Measurements from ENCODE around the gene OR51G1. TPM values are rescaled to one million over a fixed set of nuclear protein-coding genes. Genes with fewer than 3 reads are reported as not detected.
"Not testable (repeated sequence)": the region's sequence is repeated elsewhere in the genome, so short reads cannot be mapped to it uniquely, and the experiment has no call there.

OR51G1 gene, protein sequence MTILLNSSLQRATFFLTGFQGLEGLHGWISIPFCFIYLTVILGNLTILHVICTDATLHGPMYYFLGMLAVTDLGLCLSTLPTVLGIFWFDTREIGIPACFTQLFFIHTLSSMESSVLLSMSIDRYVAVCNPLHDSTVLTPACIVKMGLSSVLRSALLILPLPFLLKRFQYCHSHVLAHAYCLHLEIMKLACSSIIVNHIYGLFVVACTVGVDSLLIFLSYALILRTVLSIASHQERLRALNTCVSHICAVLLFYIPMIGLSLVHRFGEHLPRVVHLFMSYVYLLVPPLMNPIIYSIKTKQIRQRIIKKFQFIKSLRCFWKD
- not detected for polyA plus RNA-seq (2013, experiment 1 of 4)
- not detected for polyA plus RNA-seq (2013, experiment 2 of 4)
- polyA plus RNA-seq (2013, experiment 3 of 4): not detected
- polyA plus RNA-seq (2013, experiment 4 of 4): not detected

GRCh38 chr11:4924239-4924638 lies at the start of gene OR51G1:
Gene OR51G1 (minus strand): TSS chr11:4924339. CDS start chr11:4924339, 0 bp downstream.
- WGBS, 2 experiments: 91 to 94% methylated on average over 1 of the region's 1 CpG
- Histone ChIP-seq H3K27ac (ENCODE audit: insufficient read depth, low read depth, low read length, poor library complexity, severe bottlenecking) (no peak within 1 kb of the TSS), H3K36me3 (ENCODE audit: control insufficient read depth, insufficient read depth, low read length) (no peaks in the 10 kb centered on the region), H3K9me3 (ENCODE audit: control insufficient read depth, low read length) (no peaks in the 10 kb centered on the region), H3K27me3 (ENCODE audit: control insufficient read depth, insufficient read depth, low read length, poor library complexity, severe bottlenecking) (no peaks in the 10 kb centered on the region), H3K4me3 (ENCODE audit: insufficient read depth, low read depth, low read length) (no peak within 1 kb of the TSS), H3K4me1 (ENCODE audit: control insufficient read depth, insufficient read depth, low read length) (no peaks in the 10 kb centered on the region)

- Histone ChIP-seq H3K27me3 (ENCODE audit: control insufficient read depth, insufficient read depth, low read length, poor library complexity, severe bottlenecking) (no peaks in the 10 kb centered on the region), H3K9me3 (ENCODE audit: control insufficient read depth, low read length) (no peaks in the 10 kb centered on the region)
- WGBS, 2 experiments: 95% methylated on average over 1 of the region's 1 CpG; no CpG with 5 or more reads in 1 of the 2 experiments
Observed at GRCh38 chr11:4962816-4963215, 38.7 kb upstream of the OR51G1 start.

GRCh38 chr11:4960877-4961276 lies 36.7 kb upstream of the OR51G1 start:
- Histone ChIP-seq H3K4me1 (ENCODE audit: control insufficient read depth, insufficient read depth, low read length) (no peaks in the 10 kb centered on the region), H3K36me3 (ENCODE audit: control insufficient read depth, insufficient read depth, low read length) (no peaks in the 10 kb centered on the region), H3K27ac (ENCODE audit: insufficient read depth, low read depth, low read length, poor library complexity, severe bottlenecking) (no peak overlapping the region), H3K9me3 (ENCODE audit: control insufficient read depth, low read length) (no peaks in the 10 kb centered on the region), H3K27me3 (ENCODE audit: control insufficient read depth, insufficient read depth, low read length, poor library complexity, severe bottlenecking) (no peaks in the 10 kb centered on the region), H3K4me3 (ENCODE audit: insufficient read depth, low read depth, low read length) (no peak overlapping the region)
- WGBS, 2 experiments: 93 to 95% methylated on average over 3 of the region's 3 CpGs

More at GRCh38 chr11:4962816-4963215, 38.7 kb upstream of the OR51G1 start:
- no peaks in the 10 kb centered on the region for H3K36me3 ChIP-seq (ENCODE audit: control insufficient read depth, insufficient read depth, low read length)
- H3K27ac ChIP-seq (ENCODE audit: insufficient read depth, low read depth, low read length, poor library complexity, severe bottlenecking): no peak overlapping the region
- no peaks in the 10 kb centered on the region for H3K4me1 ChIP-seq (ENCODE audit: control insufficient read depth, insufficient read depth, low read length)
- H3K4me3 ChIP-seq (ENCODE audit: insufficient read depth, low read depth, low read length): no peak overlapping the region

DNA sequence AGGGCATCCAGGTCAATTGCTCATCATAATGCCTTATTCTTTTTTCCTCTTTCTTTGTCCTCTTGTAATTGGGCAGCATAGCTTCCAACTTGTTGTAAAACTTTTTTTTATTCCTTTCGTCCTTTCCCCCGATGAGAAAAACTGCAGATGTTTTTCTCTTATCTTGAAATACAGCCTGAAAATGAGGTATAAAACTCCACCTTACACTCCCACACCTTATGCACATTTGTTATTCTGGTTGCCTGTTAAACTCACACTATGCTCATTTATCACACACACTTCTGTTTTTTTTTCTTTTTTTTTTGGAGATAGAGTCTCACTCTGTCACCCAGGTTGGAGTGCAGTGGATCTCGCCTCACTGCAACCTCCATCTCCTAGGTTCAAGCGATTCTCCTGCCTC lies 33.3 kb upstream of the OR51G1 start:
- no peaks in the 10 kb centered on the region for H3K27me3 ChIP-seq (ENCODE audit: control insufficient read depth, insufficient read depth, low read length, poor library complexity, severe bottlenecking)
- WGBS, 2 experiments: 89% methylated on average over 4 of the region's 4 CpGs

DNA sequence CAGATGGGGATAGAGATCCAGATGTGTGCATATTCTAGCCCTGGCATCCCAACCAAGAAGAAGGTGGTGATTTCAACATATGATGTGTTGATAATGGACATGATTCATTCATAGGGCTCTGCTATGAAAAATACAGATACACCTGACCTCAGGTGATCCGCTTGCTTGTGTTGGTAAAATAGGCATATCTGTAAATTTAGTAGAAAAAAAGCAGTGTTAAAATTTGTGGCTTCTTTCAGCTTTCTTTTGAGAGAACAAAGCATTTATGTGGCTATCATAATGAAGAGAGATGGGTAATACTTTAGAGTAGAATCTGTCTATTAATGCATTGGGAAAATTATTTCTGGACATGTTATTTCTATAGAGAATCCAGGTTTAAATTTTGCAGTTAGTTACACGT lies 31.5 kb upstream of the OR51G1 start, which contains the start of gene OR51A2:
Gene OR51A2 (minus strand): TSS at position 101 of the 400 bp plus-strand sequence. CDS start 0 bp downstream, at position 101.
- H3K4me1 ChIP-seq (ENCODE audit: control insufficient read depth, insufficient read depth, low read length); H3K4me3 ChIP-seq (ENCODE audit: insufficient read depth, low read depth, low read length); H3K27ac ChIP-seq (ENCODE audit: insufficient read depth, low read depth, low read length, poor library complexity, severe bottlenecking); H3K9me3 ChIP-seq (ENCODE audit: control insufficient read depth, low read length); H3K36me3 ChIP-seq (ENCODE audit: control insufficient read depth, insufficient read depth, low read length); H3K27me3 ChIP-seq (ENCODE audit: control insufficient read depth, insufficient read depth, low read length, poor library complexity, severe bottlenecking): not testable (repeated sequence)
- 88 to 89% methylated on average over 2 of the region's 2 CpGs for WGBS, 2 experiments

More for the DNA sequence above, 33.3 kb upstream of the OR51G1 start:
- Histone ChIP-seq H3K36me3 (ENCODE audit: control insufficient read depth, insufficient read depth, low read length) (no peaks in the 10 kb centered on the region), H3K27ac (ENCODE audit: insufficient read depth, low read depth, low read length, poor library complexity, severe bottlenecking) (no peak overlapping the region), H3K4me3 (ENCODE audit: insufficient read depth, low read depth, low read length) (no peak overlapping the region), H3K4me1 (ENCODE audit: control insufficient read depth, insufficient read depth, low read length) (no peaks in the 10 kb centered on the region), H3K9me3 (ENCODE audit: control insufficient read depth, low read length) (no peaks in the 10 kb centered on the region)

- Histone ChIP-seq H3K27ac (ENCODE audit: insufficient read depth, low read depth, low read length, poor library complexity, severe bottlenecking) (no peak within 1 kb of the TSS), H3K36me3 (ENCODE audit: control insufficient read depth, insufficient read depth, low read length) (no peaks in the 10 kb centered on the region), H3K4me3 (ENCODE audit: insufficient read depth, low read depth, low read length) (no peak within 1 kb of the TSS), H3K27me3 (ENCODE audit: control insufficient read depth, insufficient read depth, low read length, poor library complexity, severe bottlenecking) (no peaks in the 10 kb centered on the region), H3K9me3 (ENCODE audit: control insufficient read depth, low read length) (no peaks in the 10 kb centered on the region), H3K4me1 (ENCODE audit: control insufficient read depth, insufficient read depth, low read length) (no peaks in the 10 kb centered on the region)
Observed at GRCh38 chr11:4947505-4947904, 23.4 kb upstream of the OR51G1 start, which contains the start of gene OR51A4. Gene OR51A4 (minus strand): TSS chr11:4947605. CDS start chr11:4947100, 505 bp downstream.

DNA sequence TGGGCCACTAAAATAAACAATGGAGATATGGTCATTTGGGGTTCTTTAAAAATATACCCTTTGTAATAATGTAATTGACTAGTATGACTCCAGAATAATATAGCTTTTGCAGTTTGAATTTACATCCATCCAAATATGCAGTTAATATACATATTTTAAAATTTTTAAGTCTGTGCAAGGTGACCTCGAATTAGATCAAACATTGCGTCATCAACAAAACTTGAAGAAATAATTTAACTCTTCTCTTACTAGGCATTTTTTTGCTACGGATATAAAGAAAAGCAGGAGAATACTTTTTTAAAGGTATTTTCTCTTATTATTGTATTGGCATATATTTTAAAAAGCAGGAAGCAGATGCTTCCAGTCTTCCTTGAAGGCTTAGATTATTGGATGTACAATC lies 12.6 kb upstream of the OR51G1 start:
- H3K4me3 ChIP-seq (ENCODE audit: insufficient read depth, low read depth, low read length): no peak overlapping the region
- no peaks in the 10 kb centered on the region for H3K36me3 ChIP-seq (ENCODE audit: control insufficient read depth, insufficient read depth, low read length)
- no peak overlapping the region for H3K27ac ChIP-seq (ENCODE audit: insufficient read depth, low read depth, low read length, poor library complexity, severe bottlenecking)
- no peaks in the 10 kb centered on the region for H3K4me1 ChIP-seq (ENCODE audit: control insufficient read depth, insufficient read depth, low read length)
- WGBS, 2 experiments: 87% methylated on average over 2 of the region's 3 CpGs; no CpG with 5 or more reads in 1 of the 2 experiments
- H3K9me3 ChIP-seq (ENCODE audit: control insufficient read depth, low read length): no peaks in the 10 kb centered on the region
- H3K27me3 ChIP-seq (ENCODE audit: control insufficient read depth, insufficient read depth, low read length, poor library complexity, severe bottlenecking): no peaks in the 10 kb centered on the region

GRCh38 chr11:4932751-4933150 lies 8.6 kb upstream of the OR51G1 start:
- Histone ChIP-seq H3K27me3 (ENCODE audit: control insufficient read depth, insufficient read depth, low read length, poor library complexity, severe bottlenecking) (no peaks in the 10 kb centered on the region), H3K36me3 (ENCODE audit: control insufficient read depth, insufficient read depth, low read length) (no peaks in the 10 kb centered on the region), H3K4me1 (ENCODE audit: control insufficient read depth, insufficient read depth, low read length) (no peaks in the 10 kb centered on the region), H3K27ac (ENCODE audit: insufficient read depth, low read depth, low read length, poor library complexity, severe bottlenecking) (no peak overlapping the region), H3K4me3 (ENCODE audit: insufficient read depth, low read depth, low read length) (no peak overlapping the region), H3K9me3 (ENCODE audit: control insufficient read depth, low read length) (no peaks in the 10 kb centered on the region)
- WGBS, 2 experiments: 93 to 95% methylated on average over 4 of the region's 4 CpGs

DNA sequence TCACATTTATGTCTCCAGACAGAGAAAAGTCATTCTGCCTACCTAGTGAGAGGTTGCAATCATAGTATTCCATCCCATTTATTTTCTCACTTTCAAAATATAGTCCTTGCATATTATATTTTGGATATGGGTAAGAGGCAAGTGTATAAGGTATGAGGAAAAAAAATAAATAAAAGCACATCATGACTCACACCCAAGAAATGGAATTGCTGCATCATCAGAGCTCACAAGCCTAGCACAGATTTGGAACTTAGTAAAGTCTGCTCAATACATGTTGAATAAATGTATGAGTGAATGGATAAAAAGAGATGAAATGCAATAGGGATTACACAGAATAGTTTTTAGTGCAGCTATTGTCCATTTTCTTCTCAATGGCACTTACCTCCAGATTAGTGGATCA lies 2.5 kb upstream of the OR51G1 start:
- Histone ChIP-seq H3K4me3 (ENCODE audit: insufficient read depth, low read depth, low read length) (no peak overlapping the region), H3K27ac (ENCODE audit: insufficient read depth, low read depth, low read length, poor library complexity, severe bottlenecking) (no peak overlapping the region), H3K4me1 (ENCODE audit: control insufficient read depth, insufficient read depth, low read length) (no peaks in the 10 kb centered on the region), H3K36me3 (ENCODE audit: control insufficient read depth, insufficient read depth, low read length) (no peaks in the 10 kb centered on the region), H3K9me3 (ENCODE audit: control insufficient read depth, low read length) (no peaks in the 10 kb centered on the region), H3K27me3 (ENCODE audit: control insufficient read depth, insufficient read depth, low read length, poor library complexity, severe bottlenecking) (no peaks in the 10 kb centered on the region)

- 81 to 89% methylated on average over 1 of the region's 1 CpG for WGBS, 2 experiments
- H3K4me1 ChIP-seq (ENCODE audit: control insufficient read depth, insufficient read depth, low read length): no peaks in the 10 kb centered on the region
- no peak overlapping the region for H3K4me3 ChIP-seq (ENCODE audit: insufficient read depth, low read depth, low read length)
- no peaks in the 10 kb centered on the region for H3K36me3 ChIP-seq (ENCODE audit: control insufficient read depth, insufficient read depth, low read length)
- H3K27me3 ChIP-seq (ENCODE audit: control insufficient read depth, insufficient read depth, low read length, poor library complexity, severe bottlenecking): no peaks in the 10 kb centered on the region
- H3K9me3 ChIP-seq (ENCODE audit: control insufficient read depth, low read length): no peaks in the 10 kb centered on the region
- no peak overlapping the region for H3K27ac ChIP-seq (ENCODE audit: insufficient read depth, low read depth, low read length, poor library complexity, severe bottlenecking)
Observed at GRCh38 chr11:4922304-4922703, 1.8 kb downstream of the OR51G1 start.

Data from ectodermal cell (in vitro differentiated cells).